SK-N-SH (cell line): ENCODE results near the gene LARP1. TPM values are rescaled to one million over a fixed set of nuclear protein-coding genes. Genes with fewer than 3 reads are reported as not detected.

Experiments used
- CTCF ChIA-PET: fragments of 300-600, 350-600 bp; formaldehyde crosslinking; extraction: SDS; loops from one replicate; lab custom pipeline; 2021; lab: Yijun Ruan, JAX
- POLR2A ChIA-PET: fragments of 350-600 bp; sonication (Branson Sonifier 250); formaldehyde crosslinking; extraction: SDS; loops from one replicate; lab custom pipeline; 2020; ENCODE audit warnings: antibody characterized with exemption, inconsistent platforms; lab: Yijun Ruan, JAX
- DNase-seq: peaks from one replicate; pipeline ENCODE4 v3.0.0; 2012
- H2AFZ ChIP-seq: fragments of 200-600 bp; sonication (generic); 2 replicates; pipeline ENCODE4 v1.8.1; 2016; ENCODE audit warnings: antibody characterized with exemption, mild to moderate bottlenecking, low read depth
- H3F3A ChIP-seq: fragments of 200-600 bp; sonication (generic); replicated peaks from 2 replicates; pipeline ENCODE3; 2016; ENCODE audit warnings: antibody characterized with exemption, mild to moderate bottlenecking; ENCODE audit not compliant: insufficient read depth
- H3K27ac ChIP-seq, 2 experiments: fragments of 200-500 bp in 1 of 2; fragments of 200-600 bp in 1 of 2; sonication (Bioruptor generic) in 1 of 2; sonication (generic), shearing (Covaris generic) in 1 of 2; 2 replicates each; pipeline versions ENCODE4 v1.5.1 to v1.6.1; 2014 to 2016; ENCODE audit warnings: low read depth in 2 of 2, inconsistent platforms in 1 of 2, low read length in 1 of 2, mild to moderate bottlenecking in 1 of 2, mixed read lengths in 1 of 2
- H3K27me3 ChIP-seq: fragments of 200-600 bp; sonication (generic), shearing (Covaris generic); 2 replicates; pipeline ENCODE4 v1.6.1; 2016; ENCODE audit warnings: mixed run types; ENCODE audit not compliant: insufficient read depth
- H3K36me3 ChIP-seq, 2 experiments: fragments of 200-500 bp in 1 of 2; fragments of 200-600 bp in 1 of 2; sonication (Bioruptor generic) in 1 of 2; sonication (generic) in 1 of 2; replicated peaks in 1 of 2; 2 replicates each; pipeline versions ENCODE3 to v1.5.1; 2014 to 2016; ENCODE audit warnings: low read length in 1 of 2, mild to moderate bottlenecking in 1 of 2; ENCODE audit not compliant: insufficient read depth in 2 of 2, control insufficient read depth in 1 of 2
- H3K4me1 ChIP-seq, 2 experiments: fragments of 200-500 bp in 1 of 2; fragments of 200-600 bp in 1 of 2; sonication (Bioruptor generic) in 1 of 2; sonication (generic), shearing (Covaris generic) in 1 of 2; 2 replicates each; pipeline versions ENCODE4 v1.5.1 to v1.6.1; 2014 to 2016; ENCODE audit warnings: low read depth in 1 of 2, low read length in 1 of 2, mixed run types in 1 of 2; ENCODE audit not compliant: insufficient read depth in 2 of 2, control insufficient read depth in 1 of 2
- H3K4me2 ChIP-seq: fragments of 200-600 bp; sonication (generic), shearing (Covaris generic); 2 replicates; pipeline ENCODE4 v1.6.1; 2017; ENCODE audit warnings: mixed run types
- H3K4me3 ChIP-seq, 2 experiments: fragments of 200-500 bp in 1 of 2; fragments of 200-600 bp in 1 of 2; sonication (Bioruptor generic) in 1 of 2; sonication (generic), shearing (Covaris generic) in 1 of 2; 2 replicates each; pipeline versions ENCODE4 v1.5.1 to v1.8.1; 2014 to 2016; ENCODE audit warnings: low read depth in 2 of 2, inconsistent platforms in 1 of 2, low read length in 1 of 2, mild to moderate bottlenecking in 1 of 2, mixed read lengths in 1 of 2, moderate library complexity in 1 of 2
- H3K79me2 ChIP-seq: fragments of 200-600 bp; sonication (generic); 2 replicates; pipeline ENCODE4 v1.8.1; 2017; ENCODE audit warnings: mild to moderate bottlenecking; ENCODE audit not compliant: insufficient read depth
- H3K9ac ChIP-seq: fragments of 200-600 bp; sonication (generic); 2 replicates; pipeline ENCODE4 v1.6.1; 2017; ENCODE audit warnings: mixed run types
- H3K9me2 ChIP-seq: fragments of 200-600 bp; sonication (generic); 2 replicates; pipeline ENCODE4 v1.6.1; 2017; ENCODE audit warnings: mixed run types
- H3K9me3 ChIP-seq: fragments of 200-600 bp; sonication (generic); 2 replicates; pipeline ENCODE4 v1.6.1; 2017; ENCODE audit warnings: mixed run types, mild to moderate bottlenecking, moderate library complexity
- H4K20me1 ChIP-seq: fragments of 200-600 bp; sonication (generic); 2 replicates; pipeline ENCODE4 v1.6.1; 2017; ENCODE audit warnings: mild to moderate bottlenecking, mixed run types; ENCODE audit not compliant: insufficient read depth
- CHD2 ChIP-seq: fragments of 150-350 bp; IDR thresholded peaks from 2 replicates; pipeline ENCODE4 v1.6.1; 2018; ENCODE audit warnings: low read length; ENCODE audit not compliant: partially characterized antibody
- EP300 ChIP-seq, 2 experiments: IDR thresholded peaks; 2 replicates each; pipeline versions ENCODE4 v1.4.0 to v1.6.1; 2012; ENCODE audit warnings: borderline replicate concordance in 1 of 2, low read depth in 1 of 2, low read length in 1 of 2
- FOXJ3 ChIP-seq: sonication (generic); formaldehyde crosslinking; IDR thresholded peaks from 2 replicates; pipeline ENCODE4 v1.5.1; 2020; ENCODE audit warnings: mild to moderate bottlenecking, missing genetic modification reagents
- FOXM1 ChIP-seq: IDR thresholded peaks from 2 replicates; pipeline ENCODE4 v1.4.0; 2012; ENCODE audit warnings: low read depth, mild to moderate bottlenecking
- GABPA ChIP-seq: IDR thresholded peaks from 2 replicates; pipeline ENCODE4 v1.4.0; 2012; ENCODE audit warnings: low read depth, mild to moderate bottlenecking
- IRF3 ChIP-seq: fragments of 150-350 bp; IDR thresholded peaks from 2 replicates; pipeline ENCODE4 v1.6.1; 2016; ENCODE audit warnings: mild to moderate bottlenecking, low read depth, low read length
- JUND ChIP-seq: IDR thresholded peaks from 2 replicates; pipeline ENCODE4 v1.4.0; 2012
- MAX ChIP-seq: IDR thresholded peaks from 2 replicates; pipeline ENCODE4 v1.4.0; 2012; ENCODE audit warnings: low read depth
- NRF1 ChIP-seq: IDR thresholded peaks from 2 replicates; pipeline ENCODE4 v1.6.1; 2012; ENCODE audit warnings: low read depth, mild to moderate bottlenecking, low read length
- POLR2AphosphoS5 ChIP-seq: IDR thresholded peaks from 2 replicates; pipeline ENCODE4 v1.6.1; 2012; ENCODE audit warnings: low read depth, low read length
- TCF12 ChIP-seq: IDR thresholded peaks from 2 replicates; pipeline ENCODE4 v1.4.0; 2012
- USF2 ChIP-seq: fragments of 150-350 bp; IDR thresholded peaks from 2 replicates; pipeline ENCODE4 v1.6.1; 2017; ENCODE audit warnings: antibody characterized with exemption, low read length, low read depth, borderline replicate concordance
- YY1 ChIP-seq: IDR thresholded peaks from 2 replicates; pipeline ENCODE4 v1.4.0; 2012; ENCODE audit warnings: low read depth, mild to moderate bottlenecking
- WGBS: methylation state at CpG from one replicate; pipeline ENCODE4 v1.1.6; 2017; ENCODE audit warnings: low lambda C conversion rate; 5-methylcytosine and 5-hydroxymethylcytosine counted together
- polyA plus RNA-seq, 3 experiments: library from polyadenylated mRNA; depleted of rRNA; stranded (reverse); fragments of >200 nt; gene quantifications; 2 replicates each; pipeline ENCODE4 v1.2.3, GENCODE V29; 2012
- TF ChIP-seq, protein P1 (sequence below): fragments of 200-600 bp; sonication (generic); IDR thresholded peaks from 2 replicates; pipeline ENCODE4 v1.6.1; 2017; ENCODE audit warnings: antibody characterized with exemption, mild to moderate bottlenecking, moderate library complexity
- TF ChIP-seq, protein P2 (sequence below): IDR thresholded peaks from 2 replicates; pipeline ENCODE4 v1.4.0; 2012; ENCODE audit warnings: low read depth, borderline replicate concordance
- TF ChIP-seq, protein P3 (sequence below): IDR thresholded peaks from 2 replicates; pipeline ENCODE4; 2012

Gene LARP1
- polyA plus RNA-seq, 1 of the 3 experiments (the other 2 are of a cell fraction): 57.4 TPM

DNA sequence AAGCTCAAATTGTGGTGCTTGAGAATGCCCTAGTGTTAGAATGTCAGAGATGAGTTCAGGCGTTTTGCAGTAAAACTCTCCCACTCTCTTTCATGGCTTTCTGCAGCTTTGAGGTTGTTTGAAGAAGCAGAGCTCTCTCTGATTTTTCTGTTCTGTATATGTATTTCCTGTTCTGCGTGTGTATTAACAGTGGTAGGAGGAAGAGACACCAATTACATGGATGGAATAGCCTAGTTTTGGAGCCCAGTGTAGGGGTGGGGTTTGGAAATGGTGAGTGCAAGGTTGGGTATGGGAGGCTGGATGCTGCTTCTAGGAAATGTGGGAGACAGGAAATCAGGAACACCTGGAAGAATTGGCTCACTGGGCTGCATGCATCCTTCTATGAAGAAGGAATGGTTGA, 12.4 kb downstream of the LARP1 start:
- Histone ChIP-seq H4K20me1 (peaks cover 100% of the 10 kb centered on the region), H3K9ac (no peak overlapping the region), H3F3A (peaks cover 9% of the 10 kb centered on the region), H3K4me3 (no peak overlapping the region), H2AFZ (no peak overlapping the region), H3K79me2 (peaks cover 100% of the 10 kb centered on the region), H3K4me2 (peak overlapping the region; percentile 18; the same call in 1 of the 2 replicates), H3K9me3 (no peaks in the 10 kb centered on the region), H3K27me3 (no peaks in the 10 kb centered on the region), H3K36me3 (peaks cover 0 to 4% of the 10 kb centered on the region in 2 experiments), H3K27ac (no peak overlapping the region), H3K9me2 (no peaks in the 10 kb centered on the region), H3K4me1 (peaks cover 21 to 50% of the 10 kb centered on the region in 2 experiments; a peak in 3 of 4 replicates)
- no peak for DNase-seq
- WGBS: 84% methylated on average over 2 of the region's 2 CpGs
- TF ChIP-seq, protein P1, sequence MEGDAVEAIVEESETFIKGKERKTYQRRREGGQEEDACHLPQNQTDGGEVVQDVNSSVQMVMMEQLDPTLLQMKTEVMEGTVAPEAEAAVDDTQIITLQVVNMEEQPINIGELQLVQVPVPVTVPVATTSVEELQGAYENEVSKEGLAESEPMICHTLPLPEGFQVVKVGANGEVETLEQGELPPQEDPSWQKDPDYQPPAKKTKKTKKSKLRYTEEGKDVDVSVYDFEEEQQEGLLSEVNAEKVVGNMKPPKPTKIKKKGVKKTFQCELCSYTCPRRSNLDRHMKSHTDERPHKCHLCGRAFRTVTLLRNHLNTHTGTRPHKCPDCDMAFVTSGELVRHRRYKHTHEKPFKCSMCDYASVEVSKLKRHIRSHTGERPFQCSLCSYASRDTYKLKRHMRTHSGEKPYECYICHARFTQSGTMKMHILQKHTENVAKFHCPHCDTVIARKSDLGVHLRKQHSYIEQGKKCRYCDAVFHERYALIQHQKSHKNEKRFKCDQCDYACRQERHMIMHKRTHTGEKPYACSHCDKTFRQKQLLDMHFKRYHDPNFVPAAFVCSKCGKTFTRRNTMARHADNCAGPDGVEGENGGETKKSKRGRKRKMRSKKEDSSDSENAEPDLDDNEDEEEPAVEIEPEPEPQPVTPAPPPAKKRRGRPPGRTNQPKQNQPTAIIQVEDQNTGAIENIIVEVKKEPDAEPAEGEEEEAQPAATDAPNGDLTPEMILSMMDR: no peak
- TF ChIP-seq TCF12: 0 out of 2 replicates have a peak, but pooled peaks have one; percentile 14
- CTCF ChIA-PET: interaction anchor here (1.2 to 2.4 kb wide), 7 partner anchors 9 to 120 kb away, joined by 3 to 9 read pairs (median 3); partner anchors contain the start of gene CNOT8
- POLR2A ChIA-PET: no interaction called here

DNA sequence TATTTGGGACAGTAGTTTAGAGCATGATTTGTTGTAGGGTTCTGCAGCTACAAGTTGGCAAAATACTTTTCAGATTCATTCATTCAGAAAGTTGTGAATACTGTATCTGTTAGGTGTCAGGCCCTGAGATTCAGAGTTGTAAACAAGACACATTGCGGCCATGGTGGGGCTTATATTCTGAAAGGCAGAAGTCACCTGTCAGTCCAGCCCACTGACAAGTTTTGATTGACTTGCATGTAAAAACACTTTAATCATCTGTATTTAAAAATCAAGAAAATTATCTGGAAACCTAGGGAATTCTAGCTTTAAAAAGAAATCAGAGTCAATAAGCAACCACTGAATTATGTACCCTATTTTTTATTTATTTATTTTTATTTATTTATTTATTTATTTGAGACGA, 13.0 kb downstream of the LARP1 start:
- Histone ChIP-seq H3F3A (peaks cover 9% of the 10 kb centered on the region), H3K4me1 (peaks cover 21 to 47% of the 10 kb centered on the region in 2 experiments; a peak in 3 of 4 replicates), H3K79me2 (peaks cover 100% of the 10 kb centered on the region), H3K9ac (no peak overlapping the region), H4K20me1 (peaks cover 100% of the 10 kb centered on the region), H3K9me2 (no peaks in the 10 kb centered on the region), H3K9me3 (no peaks in the 10 kb centered on the region), H3K27me3 (no peaks in the 10 kb centered on the region), H3K27ac (no peak overlapping the region), H3K4me2 (no peak overlapping the region), H3K36me3 (peaks cover 0 to 2% of the 10 kb centered on the region in 2 experiments), H2AFZ (no peak overlapping the region), H3K4me3 (no peak overlapping the region)
- CTCF ChIA-PET: interaction anchor here (1.2 to 2.4 kb wide), 7 partner anchors 9 to 363 kb away, joined by 3 to 9 read pairs (median 3); partner anchors contain the start of gene CNOT8
- 93% methylated on average over 2 of the region's 2 CpGs for WGBS
- POLR2A ChIA-PET: no interaction called here
- DNase-seq: no peak
- TF ChIP-seq EP300 (IDR thresholded peaks at IDR 0.05; ENCODE audit: borderline replicate concordance in 1 of 2, low read depth in 1 of 2, low read length in 1 of 2) (no peak), CHD2 (no peak), JUND (no peak), IRF3 (no peak), YY1 (no peak), USF2 (no peak), GABPA (no peak), FOXM1 (no peak), FOXJ3 (CRISPR knock-in tag) (no peak), POLR2AphosphoS5 (no peak), NRF1 (no peak), MAX (no peak)
- TF ChIP-seq, protein P2, sequence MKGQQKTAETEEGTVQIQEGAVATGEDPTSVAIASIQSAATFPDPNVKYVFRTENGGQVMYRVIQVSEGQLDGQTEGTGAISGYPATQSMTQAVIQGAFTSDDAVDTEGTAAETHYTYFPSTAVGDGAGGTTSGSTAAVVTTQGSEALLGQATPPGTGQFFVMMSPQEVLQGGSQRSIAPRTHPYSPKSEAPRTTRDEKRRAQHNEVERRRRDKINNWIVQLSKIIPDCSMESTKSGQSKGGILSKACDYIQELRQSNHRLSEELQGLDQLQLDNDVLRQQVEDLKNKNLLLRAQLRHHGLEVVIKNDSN: no peak
- TF ChIP-seq, protein P3, sequence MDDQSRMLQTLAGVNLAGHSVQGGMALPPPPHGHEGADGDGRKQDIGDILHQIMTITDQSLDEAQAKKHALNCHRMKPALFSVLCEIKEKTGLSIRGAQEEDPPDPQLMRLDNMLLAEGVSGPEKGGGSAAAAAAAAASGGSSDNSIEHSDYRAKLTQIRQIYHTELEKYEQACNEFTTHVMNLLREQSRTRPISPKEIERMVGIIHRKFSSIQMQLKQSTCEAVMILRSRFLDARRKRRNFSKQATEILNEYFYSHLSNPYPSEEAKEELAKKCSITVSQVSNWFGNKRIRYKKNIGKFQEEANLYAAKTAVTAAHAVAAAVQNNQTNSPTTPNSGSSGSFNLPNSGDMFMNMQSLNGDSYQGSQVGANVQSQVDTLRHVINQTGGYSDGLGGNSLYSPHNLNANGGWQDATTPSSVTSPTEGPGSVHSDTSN: no peak
- TF ChIP-seq, protein P1: no peak
